ENCODE measurements around the gene TRIM27. TPM values are rescaled to one million over a fixed set of nuclear protein-coding genes. Genes with fewer than 3 reads are reported as not detected.
A peak's percentile ranks its signal among the peaks of the same experiment; 100 is the strongest.
"Not testable (repeated sequence)": the region's sequence is repeated elsewhere in the genome, so short reads cannot be mapped to it uniquely, and the experiment has no call there.

TRIM27 gene
- total and polyA plus RNA-seq, 2 experiments from 2014 or later = 57.0 to 60.8 TPM

DNA sequence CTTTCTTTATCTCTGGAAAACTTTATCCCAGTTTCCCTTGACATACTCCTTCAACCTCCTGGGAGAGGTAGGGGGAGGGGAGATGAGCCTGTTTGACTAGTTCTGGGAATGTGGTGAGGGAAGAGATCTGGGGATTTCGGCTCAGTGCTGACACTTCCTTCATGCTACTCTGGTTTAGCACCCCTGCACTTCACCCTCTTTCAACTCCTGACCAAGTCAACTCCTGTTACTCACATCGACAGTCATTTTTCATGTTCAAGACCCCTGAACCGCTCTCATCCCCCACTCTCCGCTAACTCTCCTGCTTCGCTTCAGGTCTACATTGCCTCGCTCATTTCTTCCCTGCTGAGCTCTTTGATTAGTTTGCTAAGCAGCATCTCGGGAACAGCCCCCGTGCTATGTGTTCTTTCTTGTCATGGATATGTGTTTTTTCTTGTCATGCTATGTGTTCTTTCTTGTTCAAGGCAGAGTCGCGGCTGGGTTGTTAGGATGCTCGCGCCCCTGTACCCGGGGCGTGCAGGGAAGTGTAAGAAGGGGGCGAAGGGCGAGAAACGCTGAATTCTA is 16.6 kb upstream of the TRIM27 start:
- no peak for TF ChIP-seq EZH2 (IDR thresholded peaks at IDR 0.05; ENCODE audit: borderline replicate concordance)
- Histone ChIP-seq H3K36me3 (replicated peaks; ENCODE audit: insufficient read depth, low read depth) (no peaks in the 10 kb centered on the region), H3K9me2 (replicated peaks; ENCODE audit: insufficient read depth) (no peaks in the 10 kb centered on the region), H3K27ac (peak overlapping the region; percentile 82), H3K4me2 (peak overlapping the region; percentile 80), H3K27me3 (no peaks in the 10 kb centered on the region), H2AFZ (peak overlapping the region; percentile 83), H3K9me3 (ENCODE audit: low read depth) (no peaks in the 10 kb centered on the region), H3K4me1 (ENCODE audit: insufficient read depth) (no peaks in the 10 kb centered on the region), H4K20me1 (ENCODE audit: insufficient read depth, poor library complexity, severe bottlenecking) (no peaks in the 10 kb centered on the region), H3K79me2 (no peaks in the 10 kb centered on the region), H3K4me3 (peak overlapping the region; percentile 85)
- WGBS (ENCODE audit: low lambda C conversion rate, missing lambda C conversion rate) = under 1% methylated on average over 17 of the region's 17 CpGs
- DNase-seq (ENCODE audit: low spot score) = peak; percentile 63

- H3K27ac ChIP-seq = no peak overlapping the region
- H2AFZ ChIP-seq = no peak overlapping the region
- no peaks in the 10 kb centered on the region for H4K20me1 ChIP-seq (ENCODE audit: insufficient read depth, poor library complexity, severe bottlenecking)
- no peaks in the 10 kb centered on the region for H3K4me1 ChIP-seq (ENCODE audit: insufficient read depth)
- DNase-seq (ENCODE audit: low spot score) = no peak
- no peaks in the 10 kb centered on the region for H3K79me2 ChIP-seq
- no peaks in the 10 kb centered on the region for H3K9me3 ChIP-seq (ENCODE audit: low read depth)
- H3K36me3 ChIP-seq (replicated peaks; ENCODE audit: insufficient read depth, low read depth) = no peaks in the 10 kb centered on the region
- no peak overlapping the region for H3K4me3 ChIP-seq
- 78% methylated on average over 7 of the region's 7 CpGs for WGBS (ENCODE audit: low lambda C conversion rate, missing lambda C conversion rate)
- no peak overlapping the region for H3K4me2 ChIP-seq
- no peak for TF ChIP-seq EZH2phosphoT487 (IDR thresholded peaks at IDR 0.05; ENCODE audit: low read depth, severe bottlenecking, unreplicated experiment)
- TF ChIP-seq, protein P1, sequence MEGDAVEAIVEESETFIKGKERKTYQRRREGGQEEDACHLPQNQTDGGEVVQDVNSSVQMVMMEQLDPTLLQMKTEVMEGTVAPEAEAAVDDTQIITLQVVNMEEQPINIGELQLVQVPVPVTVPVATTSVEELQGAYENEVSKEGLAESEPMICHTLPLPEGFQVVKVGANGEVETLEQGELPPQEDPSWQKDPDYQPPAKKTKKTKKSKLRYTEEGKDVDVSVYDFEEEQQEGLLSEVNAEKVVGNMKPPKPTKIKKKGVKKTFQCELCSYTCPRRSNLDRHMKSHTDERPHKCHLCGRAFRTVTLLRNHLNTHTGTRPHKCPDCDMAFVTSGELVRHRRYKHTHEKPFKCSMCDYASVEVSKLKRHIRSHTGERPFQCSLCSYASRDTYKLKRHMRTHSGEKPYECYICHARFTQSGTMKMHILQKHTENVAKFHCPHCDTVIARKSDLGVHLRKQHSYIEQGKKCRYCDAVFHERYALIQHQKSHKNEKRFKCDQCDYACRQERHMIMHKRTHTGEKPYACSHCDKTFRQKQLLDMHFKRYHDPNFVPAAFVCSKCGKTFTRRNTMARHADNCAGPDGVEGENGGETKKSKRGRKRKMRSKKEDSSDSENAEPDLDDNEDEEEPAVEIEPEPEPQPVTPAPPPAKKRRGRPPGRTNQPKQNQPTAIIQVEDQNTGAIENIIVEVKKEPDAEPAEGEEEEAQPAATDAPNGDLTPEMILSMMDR (IDR thresholded peaks at IDR 0.05; ENCODE audit: poor library complexity) = no peak
- no peak for TF ChIP-seq EZH2 (IDR thresholded peaks at IDR 0.05; ENCODE audit: borderline replicate concordance)
- no peaks in the 10 kb centered on the region for H3K27me3 ChIP-seq
- no peaks in the 10 kb centered on the region for H3K9me2 ChIP-seq (replicated peaks; ENCODE audit: insufficient read depth)
Measured at GRCh38 chr6:28933069-28933468, 9.3 kb upstream of the TRIM27 start.

DNA sequence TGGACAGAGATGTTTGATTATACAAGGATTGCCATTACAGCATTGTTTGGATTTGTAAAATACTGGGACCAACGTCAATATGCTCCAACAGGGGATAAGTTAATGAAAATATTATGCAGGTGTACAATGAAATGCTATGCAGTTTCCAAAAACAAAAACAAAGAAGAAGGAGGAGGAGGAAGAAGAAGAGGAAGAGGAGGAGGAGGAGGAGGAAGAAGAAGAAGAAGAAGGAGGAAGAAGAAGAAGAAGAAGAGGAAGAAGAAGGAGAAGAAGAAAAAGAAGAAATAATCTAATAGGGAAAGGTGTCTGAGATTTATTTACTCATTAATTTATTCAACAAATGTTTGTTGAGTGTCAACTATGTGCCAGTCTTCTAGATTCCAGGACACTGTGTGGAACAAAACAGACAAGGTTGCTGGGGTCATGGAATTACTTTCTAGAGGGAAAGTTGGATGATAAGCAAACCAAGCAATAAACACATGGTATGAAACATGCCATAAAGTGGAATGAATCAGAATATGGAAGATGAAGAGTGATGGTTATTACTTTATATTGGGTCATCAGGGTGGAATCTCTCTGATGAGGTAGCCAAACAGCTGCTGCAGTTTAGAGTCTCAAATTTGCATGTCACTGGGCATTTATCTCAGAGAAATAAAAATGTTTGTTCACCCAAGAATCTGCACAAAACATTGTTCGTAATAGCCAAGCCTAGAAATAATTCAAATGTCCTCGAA is 6.3 kb upstream of the TRIM27 start:
- no peak overlapping the region for H2AFZ ChIP-seq
- H3K4me3 ChIP-seq = no peak overlapping the region
- no peaks in the 10 kb centered on the region for H3K27me3 ChIP-seq
- TF ChIP-seq, protein P1 (IDR thresholded peaks at IDR 0.05; ENCODE audit: poor library complexity) = no peak
- no peak for TF ChIP-seq EZH2phosphoT487 (IDR thresholded peaks at IDR 0.05; ENCODE audit: low read depth, severe bottlenecking, unreplicated experiment)
- no peak for TF ChIP-seq EZH2 (IDR thresholded peaks at IDR 0.05; ENCODE audit: borderline replicate concordance)
- 93% methylated on average over 3 of the region's 3 CpGs for WGBS (ENCODE audit: low lambda C conversion rate, missing lambda C conversion rate)
- no peak overlapping the region for H3K27ac ChIP-seq
- DNase-seq (ENCODE audit: low spot score) = no peak
- no peaks in the 10 kb centered on the region for H3K36me3 ChIP-seq (replicated peaks; ENCODE audit: insufficient read depth, low read depth)
- peaks cover 1% of the 10 kb centered on the region for H3K79me2 ChIP-seq
- no peaks in the 10 kb centered on the region for H3K4me1 ChIP-seq (ENCODE audit: insufficient read depth)
- H4K20me1 ChIP-seq (ENCODE audit: insufficient read depth, poor library complexity, severe bottlenecking) = no peaks in the 10 kb centered on the region
- H3K9me2 ChIP-seq (replicated peaks; ENCODE audit: insufficient read depth) = no peaks in the 10 kb centered on the region
- H3K9me3 ChIP-seq (ENCODE audit: low read depth) = no peaks in the 10 kb centered on the region
- H3K4me2 ChIP-seq = no peak overlapping the region

- not testable (repeated sequence) for H3K36me3 ChIP-seq (replicated peaks; ENCODE audit: insufficient read depth, low read depth); DNase-seq (ENCODE audit: low spot score); H4K20me1 ChIP-seq (ENCODE audit: insufficient read depth, poor library complexity, severe bottlenecking); H3K27me3 ChIP-seq; H3K9me2 ChIP-seq (replicated peaks; ENCODE audit: insufficient read depth); H3K4me2 ChIP-seq; H3K27ac ChIP-seq; H3K4me3 ChIP-seq; H3K79me2 ChIP-seq; H2AFZ ChIP-seq; H3K4me1 ChIP-seq (ENCODE audit: insufficient read depth); H3K9me3 ChIP-seq (ENCODE audit: low read depth)
- WGBS (ENCODE audit: low lambda C conversion rate, missing lambda C conversion rate) = 92% methylated on average over 11 of the region's 11 CpGs
Measured at GRCh38 chr6:28929339-28929738, 5.6 kb upstream of the TRIM27 start.

All from hepatocyte (in vitro differentiated cells).